ENCODE measurements around the gene FBXW2. TPM values are rescaled to one million over a fixed set of nuclear protein-coding genes. Genes with fewer than 3 reads are reported as not detected.
"Not testable (repeated sequence)": the region's sequence is repeated elsewhere in the genome, so short reads cannot be mapped to it uniquely, and the experiment has no call there.

The FBXW2 gene
- total RNA-seq, 1 experiment from 2014 or later: 46.0 TPM

DNA sequence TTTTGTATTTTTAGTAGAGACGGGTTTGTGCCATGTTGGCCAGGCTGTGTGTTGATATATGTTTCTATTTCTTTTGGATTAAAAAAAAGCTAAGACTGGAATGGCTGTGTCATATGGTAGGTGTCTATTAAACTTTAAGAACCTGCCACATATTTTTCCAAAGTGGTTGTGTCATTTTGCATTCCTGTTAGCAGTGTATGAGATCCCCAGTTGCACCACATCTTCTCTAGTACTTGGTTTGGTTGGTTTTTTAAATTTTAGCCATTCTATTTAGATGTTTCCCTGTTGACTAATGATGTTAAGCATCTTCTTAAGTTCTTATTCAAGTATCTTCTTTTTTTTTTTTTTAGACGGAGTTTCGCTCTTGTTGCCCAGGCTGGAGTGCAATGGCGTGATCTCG lies 42.8 kb downstream of the FBXW2 start:
- Histone ChIP-seq H3K9me3 (ENCODE audit: control insufficient read depth, insufficient read depth, low read depth, low read length) (no peaks in the 10 kb centered on the region), H3K4me1 (ENCODE audit: control insufficient read depth, insufficient read depth, low read length) (no peaks in the 10 kb centered on the region), H3K27me3 (ENCODE audit: control insufficient read depth, insufficient read depth, low read length) (no peaks in the 10 kb centered on the region), H3K4me3 (ENCODE audit: low read depth in 2 of 2, low read length in 2 of 2) (no peak overlapping the region), H3K36me3 (ENCODE audit: control insufficient read depth, insufficient read depth, low read length) (no peaks in the 10 kb centered on the region), H3K27ac (ENCODE audit: low read length) (no peak overlapping the region)
- in situ Hi-C loops (cut with HindIII; ENCODE audit: low pct_unique_long_range_greater_than_20kb, low sequenced_read_pairs): no loop called here
- CTCF ChIA-PET: no interaction called here
- TF ChIP-seq SIN3A (IDR thresholded peaks at IDR 0.05; ENCODE audit: borderline replicate concordance, insufficient read depth, low read depth, low read length) (no peak), TCF7L2 (IDR thresholded peaks at IDR 0.05; ENCODE audit: low read depth, low read length) (no peak), POLR2AphosphoS5 (IDR thresholded peaks at IDR 0.05; ENCODE audit: low read depth, low read length) (no peak)
- TF ChIP-seq, protein P1, sequence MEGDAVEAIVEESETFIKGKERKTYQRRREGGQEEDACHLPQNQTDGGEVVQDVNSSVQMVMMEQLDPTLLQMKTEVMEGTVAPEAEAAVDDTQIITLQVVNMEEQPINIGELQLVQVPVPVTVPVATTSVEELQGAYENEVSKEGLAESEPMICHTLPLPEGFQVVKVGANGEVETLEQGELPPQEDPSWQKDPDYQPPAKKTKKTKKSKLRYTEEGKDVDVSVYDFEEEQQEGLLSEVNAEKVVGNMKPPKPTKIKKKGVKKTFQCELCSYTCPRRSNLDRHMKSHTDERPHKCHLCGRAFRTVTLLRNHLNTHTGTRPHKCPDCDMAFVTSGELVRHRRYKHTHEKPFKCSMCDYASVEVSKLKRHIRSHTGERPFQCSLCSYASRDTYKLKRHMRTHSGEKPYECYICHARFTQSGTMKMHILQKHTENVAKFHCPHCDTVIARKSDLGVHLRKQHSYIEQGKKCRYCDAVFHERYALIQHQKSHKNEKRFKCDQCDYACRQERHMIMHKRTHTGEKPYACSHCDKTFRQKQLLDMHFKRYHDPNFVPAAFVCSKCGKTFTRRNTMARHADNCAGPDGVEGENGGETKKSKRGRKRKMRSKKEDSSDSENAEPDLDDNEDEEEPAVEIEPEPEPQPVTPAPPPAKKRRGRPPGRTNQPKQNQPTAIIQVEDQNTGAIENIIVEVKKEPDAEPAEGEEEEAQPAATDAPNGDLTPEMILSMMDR (IDR thresholded peaks at IDR 0.05): no peak
- TF ChIP-seq, protein P2, sequence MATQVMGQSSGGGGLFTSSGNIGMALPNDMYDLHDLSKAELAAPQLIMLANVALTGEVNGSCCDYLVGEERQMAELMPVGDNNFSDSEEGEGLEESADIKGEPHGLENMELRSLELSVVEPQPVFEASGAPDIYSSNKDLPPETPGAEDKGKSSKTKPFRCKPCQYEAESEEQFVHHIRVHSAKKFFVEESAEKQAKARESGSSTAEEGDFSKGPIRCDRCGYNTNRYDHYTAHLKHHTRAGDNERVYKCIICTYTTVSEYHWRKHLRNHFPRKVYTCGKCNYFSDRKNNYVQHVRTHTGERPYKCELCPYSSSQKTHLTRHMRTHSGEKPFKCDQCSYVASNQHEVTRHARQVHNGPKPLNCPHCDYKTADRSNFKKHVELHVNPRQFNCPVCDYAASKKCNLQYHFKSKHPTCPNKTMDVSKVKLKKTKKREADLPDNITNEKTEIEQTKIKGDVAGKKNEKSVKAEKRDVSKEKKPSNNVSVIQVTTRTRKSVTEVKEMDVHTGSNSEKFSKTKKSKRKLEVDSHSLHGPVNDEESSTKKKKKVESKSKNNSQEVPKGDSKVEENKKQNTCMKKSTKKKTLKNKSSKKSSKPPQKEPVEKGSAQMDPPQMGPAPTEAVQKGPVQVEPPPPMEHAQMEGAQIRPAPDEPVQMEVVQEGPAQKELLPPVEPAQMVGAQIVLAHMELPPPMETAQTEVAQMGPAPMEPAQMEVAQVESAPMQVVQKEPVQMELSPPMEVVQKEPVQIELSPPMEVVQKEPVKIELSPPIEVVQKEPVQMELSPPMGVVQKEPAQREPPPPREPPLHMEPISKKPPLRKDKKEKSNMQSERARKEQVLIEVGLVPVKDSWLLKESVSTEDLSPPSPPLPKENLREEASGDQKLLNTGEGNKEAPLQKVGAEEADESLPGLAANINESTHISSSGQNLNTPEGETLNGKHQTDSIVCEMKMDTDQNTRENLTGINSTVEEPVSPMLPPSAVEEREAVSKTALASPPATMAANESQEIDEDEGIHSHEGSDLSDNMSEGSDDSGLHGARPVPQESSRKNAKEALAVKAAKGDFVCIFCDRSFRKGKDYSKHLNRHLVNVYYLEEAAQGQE (IDR thresholded peaks at IDR 0.05; ENCODE audit: insufficient read depth in 1 of 2, low read depth in 2 of 2, low read length in 1 of 2): no peak
- ATAC-seq (no peak), DNase-seq (ENCODE audit: low read depth, low spot score) (no peak)
- intact Hi-C loops (cut with micrococcal nuclease; ENCODE audit: unreplicated experiment): no loop called here
- BruUV-seq (replicated peaks): no TSS peak
- POLR2A ChIA-PET: no interaction called here

DNA sequence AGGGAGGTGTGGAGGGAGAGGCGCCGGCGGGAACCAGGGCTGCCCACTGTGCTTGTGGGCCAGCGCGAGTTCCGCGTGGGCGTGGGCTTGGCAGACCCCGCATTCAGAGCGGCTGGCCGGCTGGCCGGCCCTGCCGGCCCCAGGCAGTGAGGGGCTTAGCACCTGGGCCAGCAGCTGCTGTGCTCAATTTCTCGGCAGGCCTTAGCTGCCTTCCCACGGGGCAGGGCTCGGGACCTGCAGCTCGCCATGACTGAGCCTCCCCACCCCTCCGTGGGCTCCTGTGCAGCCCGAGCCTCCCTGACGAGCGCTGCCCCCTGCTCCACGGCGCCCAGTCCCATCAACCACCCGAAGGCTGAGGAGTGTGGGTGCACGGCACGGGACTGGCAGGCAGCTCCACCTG lies 46.9 kb downstream of the FBXW2 start:
- H3K36me3 ChIP-seq (ENCODE audit: control insufficient read depth, insufficient read depth, low read length); ATAC-seq; POLR2A ChIA-PET; DNase-seq (ENCODE audit: low read depth, low spot score); in situ Hi-C loops (cut with HindIII; ENCODE audit: low pct_unique_long_range_greater_than_20kb, low sequenced_read_pairs); H3K27me3 ChIP-seq (ENCODE audit: control insufficient read depth, insufficient read depth, low read length); CTCF ChIA-PET; H3K4me3 ChIP-seq (ENCODE audit: low read depth in 2 of 2, low read length in 2 of 2); H3K9me3 ChIP-seq (ENCODE audit: control insufficient read depth, insufficient read depth, low read depth, low read length); H3K4me1 ChIP-seq (ENCODE audit: control insufficient read depth, insufficient read depth, low read length); H3K27ac ChIP-seq (ENCODE audit: low read length); intact Hi-C loops (cut with micrococcal nuclease; ENCODE audit: unreplicated experiment); BruUV-seq (replicated peaks): not testable (repeated sequence)

DNA sequence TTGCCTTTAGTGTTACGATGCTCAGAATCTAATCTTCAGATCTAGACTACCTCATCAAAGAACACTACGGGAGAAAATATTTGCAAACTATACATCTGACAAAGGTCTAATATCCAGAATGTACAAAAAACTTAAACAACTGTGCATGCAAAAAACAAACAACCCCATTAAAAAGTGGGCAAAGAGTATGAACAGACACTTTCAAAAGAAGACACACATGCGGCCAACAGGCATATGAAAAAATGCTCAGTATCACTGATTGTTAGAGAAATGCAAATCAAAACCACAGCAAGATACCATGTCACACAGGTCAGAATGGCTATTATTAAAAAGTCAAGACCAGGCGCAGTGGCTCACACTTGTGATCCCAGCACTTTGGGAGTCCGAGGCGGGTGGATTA lies 47.9 kb downstream of the FBXW2 start:
- in situ Hi-C loops (cut with HindIII; ENCODE audit: low pct_unique_long_range_greater_than_20kb, low sequenced_read_pairs) (no loop called here), intact Hi-C loops (cut with micrococcal nuclease; ENCODE audit: unreplicated experiment) (no loop called here)
- no peak overlapping the region for H3K27ac ChIP-seq (ENCODE audit: low read length)
- H3K36me3 ChIP-seq (ENCODE audit: control insufficient read depth, insufficient read depth, low read length): no peaks in the 10 kb centered on the region
- ATAC-seq (no peak), DNase-seq (ENCODE audit: low read depth, low spot score) (no peak)
- CTCF ChIA-PET: no interaction called here
- H3K27me3 ChIP-seq (ENCODE audit: control insufficient read depth, insufficient read depth, low read length): no peaks in the 10 kb centered on the region
- H3K9me3 ChIP-seq (ENCODE audit: control insufficient read depth, insufficient read depth, low read depth, low read length): no peaks in the 10 kb centered on the region
- BruUV-seq (replicated peaks): no TSS peak
- H3K4me1 ChIP-seq (ENCODE audit: control insufficient read depth, insufficient read depth, low read length): no peaks in the 10 kb centered on the region
- no peak for TF ChIP-seq SIN3A (IDR thresholded peaks at IDR 0.05; ENCODE audit: borderline replicate concordance, insufficient read depth, low read depth, low read length)
- TF ChIP-seq TCF7L2 (IDR thresholded peaks at IDR 0.05; ENCODE audit: low read depth, low read length): no peak
- TF ChIP-seq, protein P2 (IDR thresholded peaks at IDR 0.05; ENCODE audit: insufficient read depth in 1 of 2, low read depth in 2 of 2, low read length in 1 of 2): no peak
- TF ChIP-seq, protein P1 (IDR thresholded peaks at IDR 0.05): no peak
- TF ChIP-seq POLR2AphosphoS5 (IDR thresholded peaks at IDR 0.05; ENCODE audit: low read depth, low read length): no peak
- no peak overlapping the region for H3K4me3 ChIP-seq (ENCODE audit: low read depth in 2 of 2, low read length in 2 of 2)
- POLR2A ChIA-PET: no interaction called here
